Hepatic stellate cell (primary cell): ENCODE data around the gene MAN2A2.
"Not testable (repeated sequence)": the region's sequence is repeated elsewhere in the genome, so short reads cannot be mapped to it uniquely, and the experiment has no call there.

Experiments used
- DNase-seq: peaks from one replicate; pipeline ENCODE4 v3.0.0; 2011; ENCODE audit warnings: low spot score

MAN2A2 gene

GRCh38 chr15:90918034-90918788 lies 15.1 kb downstream of the MAN2A2 start:
- DNase-seq, result no peak

GRCh38 chr15:90918835-90919234 lies 15.7 kb downstream of the MAN2A2 start:
- DNase-seq, result no peak

GRCh38 chr15:90921887-90922286 lies 18.8 kb downstream of the MAN2A2 start:
- DNase-seq, result no peak

- not testable (repeated sequence) for DNase-seq
Measured at GRCh38 chr15:90922712-90923322, 19.7 kb downstream of the MAN2A2 start.

GRCh38 chr15:90924375-90924774 lies 21.3 kb downstream of the MAN2A2 start:
- DNase-seq, result no peak

- DNase-seq, result not testable (repeated sequence)
Measured at GRCh38 chr15:90926766-90927165, 23.7 kb downstream of the MAN2A2 start.

GRCh38 chr15:90928106-90928505 lies 25.0 kb downstream of the MAN2A2 start:
- DNase-seq, result not testable (repeated sequence)

GRCh38 chr15:90929246-90930019 lies 26.3 kb downstream of the MAN2A2 start:
- no peak for DNase-seq

GRCh38 chr15:90930861-90931574 lies 27.9 kb downstream of the MAN2A2 start:
- DNase-seq, result peak; percentile 45

GRCh38 chr15:90931575-90931827 lies 28.4 kb downstream of the MAN2A2 start:
- no peak for DNase-seq

GRCh38 chr15:90931828-90932659 lies 28.9 kb downstream of the MAN2A2 start, which contains the start of gene HDDC3:
Gene HDDC3 (minus strand): TSS chr15:90932549. CDS start chr15:90932540, 9 bp downstream.
- peak; percentile 97 for DNase-seq

GRCh38 chr15:90932660-90932991 lies 29.5 kb downstream of the MAN2A2 start:
- DNase-seq, result no peak

- DNase-seq, result no peak
Measured at GRCh38 chr15:90933301-90933700, 30.2 kb downstream of the MAN2A2 start.

GRCh38 chr15:90934256-90934948 lies 31.3 kb downstream of the MAN2A2 start:
- peak; percentile 93 for DNase-seq

- DNase-seq, result peak; percentile 96
Measured at GRCh38 chr15:90934949-90935751, 32.0 kb downstream of the MAN2A2 start, which contains the start of gene UNC45A. Gene UNC45A (plus strand): TSS chr15:90935285. CDS start chr15:90935325, 40 bp downstream.

GRCh38 chr15:90936823-90937222 lies 33.7 kb downstream of the MAN2A2 start:
- no peak for DNase-seq

GRCh38 chr15:90938261-90938660 lies 35.2 kb downstream of the MAN2A2 start:
- DNase-seq, result no peak

- DNase-seq, result no peak
Measured at GRCh38 chr15:90939756-90940155, 36.7 kb downstream of the MAN2A2 start.

GRCh38 chr15:90941038-90941437 lies 37.9 kb downstream of the MAN2A2 start:
- DNase-seq, result no peak
